CD4-positive, alpha-beta T cell treated with Interleukin-17A for 1 hour (primary cell): ENCODE data around the gene RSPH9.
A peak's percentile ranks its signal among the peaks of the same experiment; 100 is the strongest.

Experiments
- DNase-seq: peaks from one replicate; pipeline ENCODE4 v3.0.0-alpha.2; 2020

The RSPH9 gene, protein sequence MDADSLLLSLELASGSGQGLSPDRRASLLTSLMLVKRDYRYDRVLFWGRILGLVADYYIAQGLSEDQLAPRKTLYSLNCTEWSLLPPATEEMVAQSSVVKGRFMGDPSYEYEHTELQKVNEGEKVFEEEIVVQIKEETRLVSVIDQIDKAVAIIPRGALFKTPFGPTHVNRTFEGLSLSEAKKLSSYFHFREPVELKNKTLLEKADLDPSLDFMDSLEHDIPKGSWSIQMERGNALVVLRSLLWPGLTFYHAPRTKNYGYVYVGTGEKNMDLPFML

DNA sequence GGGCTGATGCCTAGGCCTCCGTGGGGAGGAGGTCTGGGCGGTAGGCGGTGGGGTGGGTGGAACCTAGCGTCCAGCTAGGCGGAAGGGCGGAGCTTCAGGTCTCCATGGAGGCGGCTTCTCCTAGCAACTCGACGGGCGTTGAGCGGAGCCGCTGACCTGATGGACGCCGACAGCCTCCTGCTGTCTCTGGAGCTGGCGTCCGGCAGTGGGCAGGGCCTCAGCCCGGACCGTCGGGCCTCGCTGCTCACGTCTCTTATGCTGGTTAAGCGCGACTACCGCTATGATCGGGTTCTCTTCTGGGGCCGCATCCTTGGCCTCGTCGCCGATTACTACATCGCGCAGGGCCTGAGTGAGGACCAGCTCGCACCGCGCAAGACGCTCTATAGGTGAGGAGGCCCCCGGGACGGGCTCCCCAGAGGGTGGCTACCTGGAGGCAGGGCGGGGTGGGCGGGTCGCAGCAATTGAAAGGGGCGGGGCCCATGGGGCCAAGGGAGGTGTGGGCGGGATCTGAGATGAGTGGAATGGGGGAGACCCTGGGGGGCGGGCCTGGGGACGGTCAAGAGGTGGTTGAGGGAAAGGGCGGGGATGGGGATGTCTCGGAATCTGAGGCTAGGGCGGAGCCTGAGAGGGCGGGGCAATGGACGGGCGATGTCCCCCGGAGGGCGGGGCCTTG, at the start of gene RSPH9:
RSPH9 (plus strand) TSS at position 97 of the 673 bp plus-strand sequence; CDS start at position 160, 63 bp downstream.
- peak; percentile 79 for DNase-seq

DNA sequence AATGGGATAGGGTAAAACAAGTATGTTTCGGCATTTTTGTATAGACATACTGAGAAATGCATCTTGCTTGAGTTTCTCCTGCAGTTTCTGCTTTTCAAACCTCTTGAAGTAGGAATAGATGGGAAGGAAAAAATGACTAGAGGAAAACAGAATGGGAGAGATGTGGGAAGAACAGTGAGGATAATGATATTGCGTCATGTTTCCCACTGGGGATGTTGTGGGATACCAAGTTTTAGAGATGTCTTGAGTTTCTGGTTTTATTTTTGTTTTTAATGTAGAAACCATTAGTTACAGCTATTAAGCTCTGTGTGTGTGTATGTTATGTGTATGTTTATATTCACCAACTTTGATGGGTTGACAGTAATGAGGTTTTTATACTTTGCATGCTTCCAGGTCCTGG, 44.2 kb upstream of the RSPH9 start:
- no peak for DNase-seq

DNA sequence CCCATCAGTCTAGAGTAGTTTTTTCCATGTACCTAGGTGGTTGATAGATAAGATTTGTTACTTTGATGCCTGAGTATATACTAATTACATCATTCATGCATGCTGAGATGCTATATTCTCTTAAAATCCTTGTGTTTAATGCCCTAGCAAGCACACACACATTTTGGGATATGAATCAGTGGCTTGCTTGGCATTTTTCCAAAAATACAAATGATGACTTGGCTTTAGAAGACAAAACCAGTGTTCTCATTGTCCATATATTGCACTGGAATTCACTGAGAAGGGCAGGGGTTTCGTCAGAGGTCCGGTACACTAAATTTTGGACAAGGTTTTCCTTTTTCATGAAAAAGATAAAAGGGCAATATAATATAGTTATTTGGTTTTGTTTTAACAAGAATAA, 40.7 kb upstream of the RSPH9 start:
- DNase-seq: no peak

DNA sequence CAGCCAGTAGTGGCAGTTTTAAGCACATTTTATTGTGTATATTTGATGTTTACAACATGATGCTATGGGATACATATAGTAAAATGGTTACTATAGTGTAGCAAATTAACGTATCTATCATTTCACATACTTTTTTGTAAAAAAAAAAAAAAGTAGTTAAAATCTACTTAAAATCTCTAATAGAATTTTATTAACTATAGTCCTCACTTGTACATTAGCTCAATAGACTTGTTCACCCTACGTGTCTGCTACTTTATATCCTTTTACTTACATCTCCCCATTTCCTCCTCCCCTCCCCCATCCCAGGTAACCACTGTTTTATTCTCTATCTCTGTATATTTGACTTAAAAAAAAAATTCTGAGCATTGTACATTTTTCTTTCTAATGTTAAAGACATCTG, 38.8 kb upstream of the RSPH9 start:
- DNase-seq: no peak

DNA sequence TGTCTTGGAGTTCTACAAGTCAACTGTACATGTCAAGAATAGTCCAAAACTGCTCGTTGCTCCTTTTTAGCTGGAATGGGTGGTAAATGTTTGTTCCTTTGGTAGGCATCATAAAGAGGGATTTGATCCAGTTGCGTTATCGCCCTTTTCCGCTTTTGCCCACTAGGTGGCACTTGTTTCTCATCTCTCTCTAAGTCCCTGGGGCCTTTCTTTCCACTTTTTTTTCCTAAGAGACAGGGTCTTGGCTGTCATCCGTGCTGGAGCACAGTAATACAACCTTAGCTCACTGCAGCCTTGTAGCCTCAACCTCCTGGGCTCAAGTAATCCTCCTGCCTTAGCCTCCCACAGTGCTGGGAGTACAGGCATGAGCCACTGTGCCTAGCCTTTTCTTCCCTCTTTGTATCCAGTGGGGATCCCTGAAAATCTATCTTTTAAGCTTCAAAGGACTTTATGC, 36.5 kb upstream of the RSPH9 start:
- DNase-seq: peak; percentile 63

DNA sequence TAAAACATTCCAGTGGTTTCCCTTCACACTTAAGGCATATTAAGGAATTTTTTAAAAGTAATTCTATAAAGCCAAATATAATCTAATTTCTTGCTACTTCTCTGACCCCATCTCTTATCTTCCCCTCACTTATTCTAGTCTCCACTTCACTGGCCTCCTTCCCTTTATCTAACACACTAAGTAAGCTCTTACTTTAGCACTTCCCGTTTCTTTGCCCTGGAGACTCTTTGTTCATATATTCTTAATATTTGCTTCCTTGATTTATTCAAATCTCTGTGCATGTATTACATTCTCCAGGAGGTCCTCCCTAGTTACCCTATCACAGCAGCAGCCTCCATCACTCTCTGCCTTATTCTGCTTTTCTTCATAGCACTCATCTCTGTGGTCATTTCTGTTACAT, 36.0 kb upstream of the RSPH9 start:
- no peak for DNase-seq

DNA sequence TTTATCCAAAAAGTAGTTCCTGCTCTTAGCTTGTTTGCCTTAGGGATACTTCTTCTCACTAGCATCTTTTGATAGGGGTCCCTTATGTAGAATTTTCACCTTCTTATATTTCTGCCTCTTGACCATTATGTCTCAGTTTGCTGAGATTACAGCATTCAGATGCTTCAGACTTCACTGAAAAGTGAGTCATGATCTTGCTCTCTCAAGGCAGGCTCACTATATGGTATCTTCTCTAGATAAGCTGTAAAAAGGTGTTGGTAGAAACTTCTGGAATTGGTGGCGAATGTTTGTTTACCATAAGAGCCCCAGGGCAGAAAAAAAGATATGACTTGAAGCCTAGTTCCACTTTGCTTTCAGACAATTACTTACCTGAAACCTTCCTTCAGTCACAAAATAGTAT, 35.4 kb upstream of the RSPH9 start:
- DNase-seq: no peak

DNA sequence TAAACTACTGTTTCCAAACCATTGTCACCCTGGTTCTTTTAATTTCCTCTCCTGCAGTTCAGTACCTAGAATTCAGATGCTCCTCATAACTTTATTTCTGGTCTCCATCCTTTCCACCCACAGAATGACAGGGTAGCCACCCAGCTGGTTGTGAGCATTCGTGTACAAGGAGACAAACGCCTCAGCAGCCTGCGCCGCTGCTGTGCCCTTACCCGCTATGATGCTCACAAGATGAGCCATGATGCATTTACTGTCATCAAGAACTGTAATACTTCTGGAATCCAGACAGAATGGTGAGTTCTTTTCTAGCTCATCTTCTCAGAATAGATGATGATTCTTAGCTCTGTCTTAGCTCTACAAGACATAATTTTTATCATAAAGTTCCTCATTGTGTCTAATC, 34.4 kb upstream of the RSPH9 start:
- no peak for DNase-seq

DNA sequence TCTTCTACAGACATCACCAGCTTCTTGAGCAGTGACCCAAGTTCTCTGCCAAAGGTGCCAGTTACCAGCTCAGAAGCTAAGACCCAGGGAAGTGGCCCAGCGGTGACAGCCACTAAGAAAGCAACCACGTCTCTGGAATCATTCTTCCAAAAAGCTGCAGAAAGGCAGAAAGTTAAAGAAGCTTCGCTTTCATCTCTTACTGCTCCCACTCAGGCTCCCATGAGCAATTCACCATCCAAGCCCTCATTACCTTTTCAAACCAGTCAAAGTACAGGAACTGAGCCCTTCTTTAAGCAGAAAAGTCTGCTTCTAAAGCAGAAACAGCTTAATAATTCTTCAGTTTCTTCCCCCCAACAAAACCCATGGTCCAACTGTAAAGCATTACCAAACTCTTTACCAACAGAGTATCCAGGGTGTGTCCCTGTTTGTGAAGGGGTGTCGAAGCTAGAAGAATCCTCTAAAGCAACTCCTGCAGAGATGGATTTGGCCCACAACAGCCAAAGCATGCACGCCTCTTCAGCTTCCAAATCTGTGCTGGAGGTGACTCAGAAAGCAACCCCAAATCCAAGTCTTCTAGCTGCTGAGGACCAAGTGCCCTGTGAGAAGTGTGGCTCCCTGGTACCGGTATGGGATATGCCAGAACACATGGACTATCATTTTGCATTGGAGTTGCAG, 31.0 kb upstream of the RSPH9 start:
- no peak for DNase-seq

DNA sequence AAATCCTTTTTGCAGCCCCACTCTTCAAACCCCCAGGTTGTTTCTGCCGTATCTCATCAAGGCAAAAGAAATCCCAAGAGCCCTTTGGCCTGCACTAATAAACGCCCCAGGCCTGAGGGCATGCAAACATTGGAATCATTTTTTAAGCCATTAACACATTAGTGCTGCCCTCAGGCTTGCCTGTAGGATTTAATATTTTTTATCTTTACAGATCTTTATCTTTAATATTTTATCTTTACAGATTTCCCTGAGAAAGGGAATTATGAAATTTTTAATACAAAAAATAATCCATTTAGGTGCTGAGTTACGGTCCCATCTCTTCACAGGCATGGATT, 30.5 kb upstream of the RSPH9 start:
- no peak for DNase-seq

DNA sequence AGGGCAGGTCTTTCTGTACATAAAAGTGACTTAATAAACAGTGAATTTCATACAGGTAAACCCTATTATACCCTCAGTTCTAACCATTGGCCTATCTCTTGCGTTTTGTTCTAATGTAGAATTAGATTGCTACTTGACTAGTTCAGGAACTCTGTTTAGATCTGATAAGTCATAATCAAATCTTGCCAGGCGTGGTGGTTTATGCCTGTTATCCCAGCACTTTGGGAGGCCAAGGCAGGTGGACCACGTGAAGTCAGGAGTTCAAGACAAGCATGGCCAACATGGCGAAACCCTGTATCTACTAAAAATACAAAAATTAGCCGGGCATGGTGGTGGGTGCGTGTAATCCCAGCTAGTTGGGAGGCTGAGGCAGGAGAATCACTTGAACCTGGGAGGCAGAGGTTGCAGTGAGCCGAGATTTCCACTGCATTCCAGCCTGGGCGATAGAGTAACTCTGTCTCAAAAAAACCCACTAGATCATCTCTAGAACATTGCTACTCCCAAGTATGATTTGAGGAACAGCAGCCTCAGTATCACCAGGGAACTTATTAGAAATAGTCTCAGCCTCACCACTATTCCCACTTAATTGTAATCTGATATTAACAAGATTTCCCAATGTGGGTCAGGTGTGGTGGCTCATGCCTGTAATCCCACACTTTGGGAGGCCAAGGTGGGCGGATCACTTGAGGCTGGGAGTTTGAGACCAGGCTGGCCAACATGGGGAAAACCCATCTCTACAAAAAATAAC, 27.9 kb upstream of the RSPH9 start:
- DNase-seq: no peak

DNA sequence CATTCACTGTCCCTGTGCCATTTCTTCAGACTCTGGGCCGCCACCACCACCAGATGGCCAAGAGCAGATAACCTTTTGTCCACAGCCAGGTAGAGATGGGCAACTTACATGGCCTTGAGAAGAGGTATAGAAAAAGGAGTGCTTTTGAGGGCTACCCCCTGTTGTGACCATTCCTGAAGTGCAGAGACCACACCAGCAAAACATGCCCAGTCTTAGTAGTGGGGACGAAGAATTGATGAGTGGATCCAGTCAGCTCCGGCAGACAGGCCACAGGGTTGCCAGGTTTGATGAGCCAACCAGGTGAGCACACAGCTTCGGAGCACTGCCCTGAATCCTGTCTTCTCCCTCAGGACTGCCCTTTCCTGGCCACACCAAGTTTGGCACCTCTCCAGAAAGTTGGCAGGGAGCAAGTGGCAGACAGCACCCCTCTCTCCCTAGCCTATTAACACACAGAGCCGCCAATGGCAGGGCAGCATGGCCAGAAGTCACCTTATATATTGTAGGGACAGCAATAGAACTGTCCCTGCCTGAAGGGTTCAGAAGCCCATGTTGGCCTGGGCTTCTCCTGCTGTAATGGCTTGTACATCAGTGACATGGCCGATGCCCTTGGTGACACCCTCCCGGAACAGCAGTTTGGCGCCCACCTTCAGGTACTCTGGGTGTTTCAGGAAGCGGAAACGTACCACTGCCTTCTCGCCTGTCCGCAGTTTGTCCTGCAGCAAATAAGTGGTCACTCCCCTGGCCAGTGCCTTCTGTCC, 23.6 kb upstream of the RSPH9 start:
- no peak for DNase-seq

DNA sequence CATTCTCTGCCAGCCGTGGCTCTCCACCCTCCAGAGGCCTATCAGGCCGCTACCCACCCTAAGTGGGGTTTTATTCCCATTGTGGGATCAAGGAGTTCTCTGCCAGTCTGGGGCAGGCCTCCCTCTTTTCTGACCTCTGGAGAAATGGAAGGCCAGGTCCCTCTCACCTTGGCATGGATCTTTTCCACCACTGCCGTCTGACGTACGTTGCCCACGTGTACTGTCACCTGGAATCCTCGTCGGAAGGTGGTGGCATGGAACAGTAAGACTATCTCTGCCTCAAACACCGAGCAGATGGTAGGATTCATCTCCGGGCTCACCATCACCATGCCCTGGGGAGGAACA, 23.0 kb upstream of the RSPH9 start:
- no peak for DNase-seq

DNA sequence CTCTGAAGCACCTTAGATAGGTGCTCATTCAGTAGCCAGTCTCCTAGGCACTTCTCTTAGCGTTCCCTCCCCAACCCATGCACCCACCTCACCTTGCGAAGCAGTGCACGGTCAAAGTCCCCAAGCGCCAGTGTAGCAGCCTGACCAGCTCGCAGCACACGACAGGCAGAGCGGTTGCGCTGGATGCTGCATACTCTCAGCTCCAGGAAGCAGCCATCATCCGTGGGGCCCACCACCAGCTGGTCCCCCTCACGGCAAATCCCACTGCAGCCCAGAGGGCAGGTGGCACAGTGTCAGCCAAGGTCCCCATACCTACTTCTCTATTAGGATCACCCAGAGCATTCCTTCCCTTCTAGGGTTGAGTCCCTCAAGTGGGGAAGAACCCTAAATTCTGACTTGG, 22.3 kb upstream of the RSPH9 start:
- no peak for DNase-seq

DNA sequence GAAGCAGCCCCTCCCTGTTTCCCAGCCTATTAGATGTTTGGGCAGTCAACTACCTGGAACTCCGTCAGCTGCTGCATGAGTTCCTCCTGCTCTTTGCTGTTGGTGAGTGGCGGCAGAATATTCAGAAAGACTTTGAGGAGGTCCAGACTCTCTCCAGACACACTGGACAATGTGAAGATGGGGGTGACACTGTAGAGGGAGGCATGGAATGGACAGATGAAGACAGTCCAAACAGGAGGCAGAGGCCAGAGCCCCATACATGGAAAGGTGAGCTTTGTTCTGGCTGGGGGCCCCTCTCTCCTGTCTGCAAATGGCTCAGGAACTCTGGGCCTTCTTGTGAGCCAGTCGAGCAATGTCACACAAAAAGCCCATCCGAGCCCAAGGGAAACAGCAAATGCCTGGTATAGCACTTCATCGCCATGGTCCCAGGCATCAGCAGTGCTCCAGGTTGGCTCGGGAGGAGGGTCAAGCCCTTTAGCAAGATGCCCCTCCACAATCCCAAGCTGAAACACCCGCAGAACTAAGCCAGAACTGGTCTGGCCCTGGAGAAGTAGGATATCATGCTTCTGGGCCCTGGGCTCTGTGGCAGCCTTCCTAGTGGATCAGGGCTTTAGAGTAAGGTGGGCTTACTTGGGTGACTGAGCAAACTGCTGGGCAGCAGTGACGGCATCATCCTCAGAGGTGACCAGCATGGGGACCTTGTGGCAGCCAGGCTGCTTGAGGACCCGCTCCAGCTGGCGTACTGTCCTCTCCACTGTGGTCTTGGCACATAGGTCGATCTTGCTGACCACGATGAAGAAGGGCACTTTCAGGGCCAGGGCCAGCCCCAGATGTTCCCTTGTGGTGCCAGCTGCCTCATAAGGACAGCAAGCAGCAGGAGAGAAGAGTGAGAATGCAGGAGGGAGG, 20.7 kb upstream of the RSPH9 start:
- no peak for DNase-seq

DNA sequence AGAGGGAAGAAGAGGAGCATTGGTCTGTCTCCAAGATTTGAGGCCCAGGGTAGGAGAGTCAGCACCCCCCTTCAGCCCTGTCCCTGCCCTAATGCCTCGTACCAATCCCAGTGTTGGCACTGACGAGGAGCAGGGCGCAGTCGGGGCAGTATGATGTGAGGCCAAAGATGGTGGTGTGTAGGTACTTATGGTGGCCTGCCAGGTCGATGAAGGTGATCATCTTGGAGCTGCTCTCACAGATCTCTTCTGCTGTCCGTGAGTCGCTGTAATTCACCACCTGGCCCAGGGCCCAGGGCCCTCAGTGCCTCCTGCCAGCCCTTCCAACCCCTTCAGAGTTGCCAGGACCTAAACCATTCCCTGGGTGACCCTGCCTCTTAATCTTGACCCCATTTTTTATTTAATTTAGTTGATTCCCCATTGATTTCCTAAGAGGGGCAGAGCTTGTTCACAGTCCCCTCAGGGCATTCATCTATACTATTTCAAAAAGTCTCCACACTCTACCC, 20.0 kb upstream of the RSPH9 start:
- no peak for DNase-seq

DNA sequence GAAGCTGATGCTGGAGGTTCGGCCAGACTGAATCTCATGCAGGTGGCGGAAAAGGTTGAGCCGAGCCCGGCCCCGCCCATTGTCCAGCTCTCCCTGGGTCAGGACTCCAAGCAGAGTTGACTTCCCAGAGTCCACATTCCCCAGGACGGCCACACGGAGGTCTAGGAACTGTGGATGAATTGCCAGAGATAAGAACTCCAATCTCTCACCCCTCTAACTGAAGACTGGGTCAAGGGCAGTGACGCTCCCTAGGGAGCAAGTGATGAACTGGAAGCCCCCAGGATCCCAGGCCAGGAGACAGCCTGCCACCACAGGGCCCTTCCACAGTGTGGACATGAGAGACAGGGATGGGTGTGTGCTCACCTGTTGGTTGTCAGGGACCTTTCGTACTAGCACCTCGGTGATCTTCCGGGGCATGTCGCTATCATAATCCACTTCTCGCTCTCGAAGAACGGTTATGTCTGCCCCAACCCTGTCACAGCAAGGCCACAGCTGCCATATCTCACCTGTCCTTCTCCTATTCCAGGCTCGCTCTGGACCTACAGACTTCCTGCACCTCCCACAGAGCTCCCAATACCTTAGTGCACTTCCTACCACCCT, 19.3 kb upstream of the RSPH9 start:
- no peak for DNase-seq

DNA sequence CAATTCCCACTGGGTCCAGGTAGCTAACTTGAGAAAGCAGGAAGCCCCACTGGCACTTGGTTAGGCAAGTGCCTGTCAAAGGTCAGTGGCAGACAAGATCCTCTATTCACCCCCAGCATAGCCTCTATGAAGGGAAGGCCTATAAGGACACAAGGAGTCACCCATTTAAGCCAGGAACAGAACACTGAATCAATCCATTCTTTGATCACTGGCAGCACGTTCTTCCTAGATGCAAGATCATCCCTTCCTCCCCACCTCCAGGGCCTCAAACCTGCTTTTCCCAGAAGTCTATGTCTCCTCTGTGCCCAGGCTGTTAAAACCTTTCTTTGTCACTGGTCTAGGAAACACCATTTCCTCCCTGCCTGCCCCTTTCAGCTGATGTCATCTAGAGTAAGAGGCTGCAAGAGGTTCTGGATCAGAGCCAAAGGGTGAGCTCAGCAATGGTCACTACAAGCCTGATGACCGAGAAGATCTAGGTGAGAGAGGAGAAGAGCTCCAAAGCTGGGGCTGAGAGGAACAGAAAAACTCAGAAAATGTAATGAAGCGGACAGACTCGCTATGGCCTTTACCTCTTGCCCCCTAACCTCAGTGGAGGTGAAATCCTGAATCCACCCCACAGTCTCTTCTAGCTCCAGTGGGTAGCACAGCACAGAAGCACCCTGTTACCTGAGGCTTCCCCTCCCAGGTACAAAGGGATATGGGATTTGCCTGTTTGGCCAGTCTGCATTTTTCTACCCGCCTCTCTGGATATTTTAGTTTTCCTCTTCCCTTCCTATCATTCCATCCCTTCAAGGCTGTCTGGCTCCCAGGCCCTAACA, 17.6 kb upstream of the RSPH9 start:
- no peak for DNase-seq

DNA sequence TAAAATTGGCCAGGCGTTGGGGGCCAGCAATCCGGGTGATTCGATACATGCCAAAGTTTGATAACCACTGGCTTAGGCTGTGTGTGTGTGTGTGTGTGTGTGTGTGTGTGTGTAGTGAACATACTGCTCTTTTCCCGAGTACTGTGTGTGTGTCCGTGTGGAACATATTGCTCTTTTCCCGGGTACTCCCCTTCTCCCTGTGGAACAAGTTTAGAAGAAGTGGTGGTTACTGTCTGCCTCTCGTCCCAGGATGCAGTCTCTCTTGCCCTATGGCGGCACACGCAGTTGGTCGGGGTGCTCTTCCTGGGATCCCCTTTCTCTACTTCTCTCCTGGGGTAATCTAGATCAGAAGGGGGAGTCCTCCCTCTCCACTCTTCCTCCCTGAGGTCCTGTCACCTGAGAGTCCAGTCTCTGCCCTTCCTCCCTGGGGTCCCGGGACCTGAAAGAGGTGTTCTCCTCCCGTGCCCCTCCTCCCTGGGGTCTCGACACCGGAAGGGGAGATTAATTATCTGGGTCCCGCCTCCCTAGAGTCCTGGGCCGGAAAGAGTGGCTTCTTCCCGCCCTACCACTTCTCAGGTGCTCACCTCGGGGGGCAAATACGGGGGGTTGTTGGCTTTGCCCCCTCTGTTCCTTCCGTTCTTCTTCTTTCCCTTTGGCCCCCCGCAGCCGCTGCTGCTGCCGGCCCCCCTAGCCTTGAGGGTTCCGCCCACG, 16.3 kb upstream of the RSPH9 start:
- DNase-seq: peak; percentile 69

DNA sequence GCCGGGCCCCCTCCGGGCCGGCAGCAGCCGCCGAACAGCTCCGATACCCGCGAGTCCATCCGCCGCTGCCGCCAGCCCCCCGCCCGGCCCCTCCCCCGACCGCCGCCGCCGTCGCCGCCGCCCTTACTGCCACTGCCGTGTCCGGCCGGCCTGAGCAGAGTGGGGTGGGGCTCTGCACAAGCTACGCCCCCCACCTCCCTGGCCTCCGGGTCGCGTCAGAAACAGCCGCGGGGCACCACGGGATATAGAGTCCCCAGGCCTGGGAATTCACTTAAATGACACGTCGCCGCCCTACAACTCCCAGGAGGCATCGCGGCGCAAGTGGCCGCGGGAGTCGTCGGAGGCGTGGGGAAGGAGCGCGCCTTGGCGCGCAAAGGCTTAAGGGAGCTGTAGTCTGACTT, 15.7 kb upstream of the RSPH9 start, which contains the start of gene GTPBP2:
GTPBP2 (minus strand) TSS at position 161 of the 401 bp plus-strand sequence; CDS start at position 59, 102 bp downstream.
- DNase-seq: peak; percentile 96
